K562 (cell line): ENCODE results near the gene ADORA2B.

Experiments used
- ARNT ChIP-seq, 2 experiments: fragments of 450-650 bp; IDR thresholded peaks; 2 replicates each; pipeline ENCODE4 v1.6.1; 2016; ENCODE audit warnings: mild to moderate bottlenecking in 1 of 2
- ATF7 ChIP-seq: fragments of 450-650 bp; IDR thresholded peaks from 2 replicates; pipeline ENCODE4 v1.7.1; 2014; ENCODE audit warnings: mild to moderate bottlenecking, moderate library complexity
- BACH1 ChIP-seq: fragments of 200-800 bp; sonication (Bioruptor generic); IDR thresholded peaks from 2 replicates; pipeline ENCODE4 v1.6.1; 2016; ENCODE audit warnings: missing genetic modification characterization, missing compliant biosample characterization
- CTCF ChIP-seq, 3 experiments: IDR thresholded peaks in 2 of 3; conservative IDR thresholded peaks in 1 of 3; 2 replicates each; pipeline ENCODE4 v1.5.1; 2011 to 2012; ENCODE audit warnings: low read length in 3 of 3, mild to moderate bottlenecking in 3 of 3, control low read depth in 2 of 3, improper control_type of control experiment in 1 of 3, inconsistent platforms in 1 of 3, low read depth in 1 of 3, mixed read lengths in 1 of 3, moderate library complexity in 1 of 3; ENCODE audit not compliant: insufficient read depth in 2 of 3
- E2F6 ChIP-seq, 2 experiments: IDR thresholded peaks; 2 replicates each; pipeline ENCODE4 v1.6.1; 2011; ENCODE audit warnings: borderline replicate concordance in 1 of 2, control low read depth in 1 of 2, low read depth in 1 of 2, low read length in 1 of 2, mild to moderate bottlenecking in 1 of 2, mixed read lengths in 1 of 2, moderate library complexity in 1 of 2; ENCODE audit not compliant: insufficient read depth in 1 of 2, insufficient read length in 1 of 2, poor library complexity in 1 of 2, severe bottlenecking in 1 of 2; ENCODE audit errors: extremely low read depth in 1 of 2
- ESRRA ChIP-seq: fragments of 450-650 bp; IDR thresholded peaks from 2 replicates; pipeline ENCODE4 v1.6.1; 2014; ENCODE audit warnings: low read depth, mild to moderate bottlenecking, moderate library complexity, borderline replicate concordance
- EZH2 ChIP-seq: IDR thresholded peaks from 2 replicates; pipeline ENCODE4 v1.6.1; 2012; ENCODE audit warnings: low read depth, mild to moderate bottlenecking, inconsistent platforms, low read length, borderline replicate concordance
- JUN ChIP-seq, 2 experiments: sonication (generic) in 1 of 2; formaldehyde crosslinking in 1 of 2; IDR thresholded peaks; 2 replicates each; pipeline versions ENCODE4 v1.6.1 to v1.8.0; 2012 to 2022; ENCODE audit warnings: borderline replicate concordance in 2 of 2, mild to moderate bottlenecking in 2 of 2, improper control_type of control experiment in 1 of 2, low read depth in 1 of 2, low read length in 1 of 2, missing genetic modification reagents in 1 of 2
- NR3C1 ChIP-seq: sonication (generic); formaldehyde crosslinking; IDR thresholded peaks from 2 replicates; pipeline ENCODE4 v1.8.1; 2022; ENCODE audit warnings: missing genetic modification reagents
- PHF8 ChIP-seq: fragments of 200-600 bp; sonication (generic); IDR thresholded peaks from 2 replicates; pipeline ENCODE4 v1.6.1; 2012; ENCODE audit warnings: mixed run types, mild to moderate bottlenecking, inconsistent platforms, low read length, moderate library complexity, borderline replicate concordance
- POLR2A ChIP-seq: fragments of 450-650 bp; conservative IDR thresholded peaks from 2 replicates; pipeline ENCODE4 v1.6.1; 2016
- ZBED1 ChIP-seq: IDR thresholded peaks from 2 replicates; pipeline ENCODE4 v1.6.1; 2014
- ZNF79 ChIP-seq: fragments of 250-450 bp; sonication (Bioruptor Pico); IDR thresholded peaks from 2 replicates; pipeline ENCODE4 v1.4.0; 2020; ENCODE audit warnings: low read depth, mild to moderate bottlenecking, moderate library complexity

DNA sequence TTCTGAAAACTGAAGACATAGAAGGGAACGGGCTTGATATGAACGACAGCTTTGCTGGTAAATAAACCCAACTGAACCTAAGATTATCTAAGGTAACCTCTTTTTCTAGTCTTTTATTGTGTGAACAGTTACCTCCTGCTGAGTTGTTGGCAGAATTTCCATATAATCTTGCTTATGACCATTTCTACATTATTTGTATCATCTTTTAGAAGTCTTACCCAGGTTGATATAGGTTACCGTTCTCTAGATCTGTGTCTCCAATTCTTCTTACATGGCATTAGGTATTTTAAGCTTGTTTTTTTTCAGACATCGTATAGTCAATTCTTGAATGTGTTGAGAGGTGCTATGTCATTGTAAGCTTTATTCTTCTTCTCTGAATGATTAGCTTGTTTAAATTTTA, 79.0 kb downstream of the ADORA2B start:
- TF ChIP-seq E2F6 (IDR thresholded peaks at IDR 0.05; ENCODE audit: borderline replicate concordance in 1 of 2, extremely low read depth in 1 of 2, insufficient read depth in 1 of 2, insufficient read length in 1 of 2, low read depth in 1 of 2, low read length in 1 of 2, poor library complexity in 1 of 2, severe bottlenecking in 1 of 2), result no peak
- no peak for TF ChIP-seq CTCF (IDR thresholded peaks at IDR 0.05 in 2 of 3, conservative IDR thresholded peaks at IDR 0.05 in 1 of 3; ENCODE audit: insufficient read depth in 2 of 3, low read depth in 1 of 3, low read length in 3 of 3)
- TF ChIP-seq ZNF79, result no peak
- TF ChIP-seq ZBED1, result no peak
- TF ChIP-seq NR3C1, result no peak
- TF ChIP-seq PHF8, result no peak
- TF ChIP-seq EZH2, result no peak
- no peak for TF ChIP-seq BACH1 (tag)
- TF ChIP-seq ARNT (IDR thresholded peaks at IDR 0.05), result no peak
- TF ChIP-seq ATF7, result no peak
- TF ChIP-seq JUN (IDR thresholded peaks at IDR 0.05; ENCODE audit: borderline replicate concordance, low read depth, low read length), result no peak
- no peak for TF ChIP-seq JUN (CRISPR knock-in tag; IDR thresholded peaks at IDR 0.05; ENCODE audit: borderline replicate concordance)
- no peak for TF ChIP-seq POLR2A
- TF ChIP-seq ESRRA, result no peak
